ENCODE results near the gene NUP133. TPM values are rescaled to one million over a fixed set of nuclear protein-coding genes. Genes with fewer than 3 reads are reported as not detected.
"Not testable (repeated sequence)": the region's sequence is repeated elsewhere in the genome, so short reads cannot be mapped to it uniquely, and the experiment has no call there.

Gene NUP133
- polyA plus RNA-seq, 1 experiment: 29.6 TPM

DNA sequence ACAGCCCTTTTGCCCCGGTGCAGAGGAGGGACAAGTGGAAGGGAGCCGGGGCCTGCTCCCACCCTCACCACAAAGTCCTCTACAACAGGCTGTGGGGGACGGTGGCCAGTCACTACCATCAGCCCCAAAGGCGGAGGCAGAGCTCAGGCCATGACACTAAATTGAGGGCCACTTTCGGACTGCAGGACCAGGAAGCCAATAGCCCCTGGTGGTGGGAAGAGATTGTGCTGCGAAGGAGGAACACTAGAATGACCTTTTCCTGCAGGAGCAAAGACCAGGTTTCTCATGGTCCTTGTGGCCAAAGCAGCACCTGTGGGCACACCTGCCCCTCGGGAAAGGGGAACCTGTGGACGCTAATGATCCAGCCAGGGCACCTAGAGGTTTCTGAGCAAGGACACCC, 104.6 kb downstream of the NUP133 start:
- CTCF ChIA-PET: no interaction called here
- H3K27ac ChIP-seq (ENCODE audit: low read depth, low read length): no peak overlapping the region
- DNase-seq (ENCODE audit: low read depth, low spot score): no peak
- TF ChIP-seq CTCF (IDR thresholded peaks at IDR 0.05; ENCODE audit: low read depth, low read length): no peak
- no peak overlapping the region for H3K4me3 ChIP-seq (ENCODE audit: low read depth, low read length)
- H3K9me3 ChIP-seq (ENCODE audit: control insufficient read depth, insufficient read depth, low read length): no peaks in the 10 kb centered on the region; the same call in 1 of the 2 replicates
- H3K27me3 ChIP-seq (ENCODE audit: control insufficient read depth, insufficient read depth, low read length): peaks cover 50% of the 10 kb centered on the region
- POLR2A ChIA-PET: no interaction called here

DNA sequence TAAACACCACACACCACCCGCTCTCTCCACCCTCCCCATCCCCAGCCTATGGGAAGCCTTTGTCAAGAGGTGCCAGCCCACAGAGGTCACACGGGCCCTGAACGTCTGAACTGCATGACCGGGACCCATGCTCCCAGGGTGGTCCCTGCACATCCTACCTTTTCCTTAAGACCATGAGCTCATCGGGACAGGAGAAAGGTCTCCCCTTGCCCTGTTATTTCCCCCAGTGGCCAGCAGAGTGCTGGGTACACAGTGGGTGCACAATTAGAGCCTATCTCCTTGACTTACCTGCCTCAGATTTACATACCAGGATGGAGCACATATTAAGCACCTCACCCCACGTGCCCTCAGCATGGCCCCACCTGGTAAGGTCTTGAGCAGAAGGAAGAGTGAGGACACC, 105.1 kb downstream of the NUP133 start:
- H3K27me3 ChIP-seq (ENCODE audit: control insufficient read depth, insufficient read depth, low read length): peaks cover 47% of the 10 kb centered on the region
- H3K9me3 ChIP-seq (ENCODE audit: control insufficient read depth, insufficient read depth, low read length): no peaks in the 10 kb centered on the region; the same call in 1 of the 2 replicates
- ChIA-PET CTCF (no interaction called here), POLR2A (no interaction called here)
- DNase-seq (ENCODE audit: low read depth, low spot score): no peak
- H3K27ac ChIP-seq (ENCODE audit: low read depth, low read length): no peak overlapping the region
- no peak overlapping the region for H3K4me3 ChIP-seq (ENCODE audit: low read depth, low read length)
- TF ChIP-seq CTCF (IDR thresholded peaks at IDR 0.05; ENCODE audit: low read depth, low read length): no peak

GRCh38 chr1:229402329-229402728, 105.8 kb downstream of the NUP133 start:
- H3K27me3 ChIP-seq (ENCODE audit: control insufficient read depth, insufficient read depth, low read length): peaks cover 40% of the 10 kb centered on the region
- POLR2A ChIA-PET; DNase-seq (ENCODE audit: low read depth, low spot score); CTCF ChIA-PET; H3K27ac ChIP-seq (ENCODE audit: low read depth, low read length); H3K4me3 ChIP-seq (ENCODE audit: low read depth, low read length); H3K9me3 ChIP-seq (ENCODE audit: control insufficient read depth, insufficient read depth, low read length): not testable (repeated sequence)

DNA sequence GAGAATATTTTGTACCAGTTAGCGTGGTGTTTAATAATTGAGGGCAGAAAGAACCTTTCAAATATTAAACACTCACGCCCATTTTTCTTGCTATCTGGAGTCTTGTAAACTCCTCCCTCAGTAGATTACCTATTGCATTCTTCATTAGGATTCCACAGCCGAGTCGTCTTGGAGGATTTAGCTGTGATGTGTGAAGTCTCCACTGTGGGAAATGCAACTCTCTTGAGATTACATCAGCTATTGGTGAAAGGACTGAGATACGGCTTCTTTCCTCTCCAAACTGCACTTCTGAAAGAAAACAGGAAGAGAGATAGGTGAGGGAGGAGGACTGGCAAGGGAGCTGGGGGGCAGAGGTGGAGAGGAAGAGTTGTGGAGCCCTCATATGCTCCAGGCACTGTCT, 110.4 kb downstream of the NUP133 start:
- H3K9me3 ChIP-seq (ENCODE audit: control insufficient read depth, insufficient read depth, low read length): no peaks in the 10 kb centered on the region
- no peak for DNase-seq (ENCODE audit: low read depth, low spot score)
- no peak overlapping the region for H3K27ac ChIP-seq (ENCODE audit: low read depth, low read length)
- POLR2A ChIA-PET: no interaction called here
- no peak overlapping the region for H3K4me3 ChIP-seq (ENCODE audit: low read depth, low read length)
- CTCF ChIA-PET: interaction anchor here (0.5 to 1.0 kb wide), 2 partner anchors 10 to 139 kb away, joined by 3 read pairs; no protein-coding TSS in a partner anchor
- TF ChIP-seq CTCF (IDR thresholded peaks at IDR 0.05; ENCODE audit: low read depth, low read length): no peak
- peaks cover 17% of the 10 kb centered on the region for H3K27me3 ChIP-seq (ENCODE audit: control insufficient read depth, insufficient read depth, low read length)

DNA sequence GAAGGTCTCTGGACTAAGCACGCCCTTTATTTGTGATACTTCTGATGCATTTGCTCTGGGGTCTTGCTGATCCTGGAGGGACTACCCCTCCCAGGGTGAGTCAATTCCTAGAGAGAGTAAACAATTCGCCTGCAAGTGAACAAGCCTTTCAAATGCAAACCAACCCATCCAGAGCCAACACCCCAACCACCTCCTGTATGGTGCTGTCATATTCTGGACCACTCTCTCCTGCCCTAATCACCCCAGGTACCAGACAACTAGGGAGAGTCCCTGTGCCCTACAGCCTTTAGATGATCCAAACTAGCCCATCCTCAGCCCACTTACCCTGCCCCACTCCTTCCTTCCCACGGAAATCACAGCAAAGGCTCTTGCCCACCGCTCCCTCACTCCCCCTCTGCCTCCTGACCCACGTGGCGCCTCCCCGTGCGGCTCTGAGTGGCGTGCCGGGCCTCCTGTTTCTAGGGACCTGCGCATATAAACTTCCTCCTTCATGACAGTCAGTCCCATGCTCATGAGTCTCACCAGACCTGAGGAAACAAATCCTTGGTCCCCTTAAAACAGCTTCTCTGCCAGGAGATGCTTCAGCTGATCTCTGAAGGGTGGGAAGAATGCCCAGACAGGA, 111.4 kb downstream of the NUP133 start:
- Histone ChIP-seq H3K27me3 (ENCODE audit: control insufficient read depth, insufficient read depth, low read length) (peaks cover 12% of the 10 kb centered on the region), H3K9me3 (ENCODE audit: control insufficient read depth, insufficient read depth, low read length) (no peaks in the 10 kb centered on the region), H3K4me3 (ENCODE audit: low read depth, low read length) (no peak overlapping the region), H3K27ac (ENCODE audit: low read depth, low read length) (no peak overlapping the region)
- DNase-seq (ENCODE audit: low read depth, low spot score): no peak
- TF ChIP-seq CTCF (IDR thresholded peaks at IDR 0.05; ENCODE audit: low read depth, low read length): no peak
- POLR2A ChIA-PET: no interaction called here
- CTCF ChIA-PET: interaction anchor here (0.5 to 1.0 kb wide), 2 partner anchors 11 to 47 kb away, joined by 3 read pairs; no protein-coding TSS in a partner anchor

DNA sequence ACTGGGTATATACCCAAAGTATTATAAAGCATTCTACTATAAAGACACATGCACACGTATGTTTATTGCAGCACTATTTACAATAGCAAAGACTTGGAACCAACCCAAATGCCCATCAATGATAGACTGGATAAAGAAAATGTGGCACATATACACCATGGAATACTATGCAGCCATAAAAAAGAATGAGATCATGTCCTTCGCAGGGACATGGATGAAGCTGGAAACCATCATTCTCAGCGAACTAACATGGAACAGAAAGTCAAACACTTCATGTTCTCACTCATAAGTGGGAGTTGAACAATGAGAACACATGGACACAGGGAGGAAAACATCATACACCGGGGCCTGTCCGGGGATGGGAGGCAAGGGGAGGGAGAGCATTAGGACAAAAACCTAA, 113.6 kb downstream of the NUP133 start:
- POLR2A ChIA-PET; H3K27me3 ChIP-seq (ENCODE audit: control insufficient read depth, insufficient read depth, low read length); CTCF ChIA-PET; DNase-seq (ENCODE audit: low read depth, low spot score); H3K27ac ChIP-seq (ENCODE audit: low read depth, low read length); H3K4me3 ChIP-seq (ENCODE audit: low read depth, low read length): not testable (repeated sequence)
- H3K9me3 ChIP-seq (ENCODE audit: control insufficient read depth, insufficient read depth, low read length): peaks cover 10% of the 10 kb centered on the region; the same call in 1 of the 2 replicates
